22Rv1 (cell line): Measurements from ENCODE around the gene AKR1A1.

Experiments used
- CTCF ChIP-seq: fragments of 450-650 bp; IDR thresholded peaks from 2 replicates; pipeline ENCODE4 v1.5.1; 2017; ENCODE audit warnings: mild to moderate bottlenecking
- ZFX ChIP-seq: fragments of 450-650 bp; IDR thresholded peaks from 2 replicates; pipeline ENCODE4 v1.6.1; 2017; ENCODE audit warnings: antibody characterized with exemption, borderline replicate concordance

GRCh38 chr1:45545553-45546310 lies 4.9 kb upstream of the AKR1A1 start:
- TF ChIP-seq CTCF (no peak), ZFX (no peak)
